ENCODE results near the gene ERG. TPM values are rescaled to one million over a fixed set of nuclear protein-coding genes. Genes with fewer than 3 reads are reported as not detected.

ERG gene
- total RNA-seq, 3 donors from 2014 or later: 4.0 to 8.4 (median 4.3) TPM

DNA sequence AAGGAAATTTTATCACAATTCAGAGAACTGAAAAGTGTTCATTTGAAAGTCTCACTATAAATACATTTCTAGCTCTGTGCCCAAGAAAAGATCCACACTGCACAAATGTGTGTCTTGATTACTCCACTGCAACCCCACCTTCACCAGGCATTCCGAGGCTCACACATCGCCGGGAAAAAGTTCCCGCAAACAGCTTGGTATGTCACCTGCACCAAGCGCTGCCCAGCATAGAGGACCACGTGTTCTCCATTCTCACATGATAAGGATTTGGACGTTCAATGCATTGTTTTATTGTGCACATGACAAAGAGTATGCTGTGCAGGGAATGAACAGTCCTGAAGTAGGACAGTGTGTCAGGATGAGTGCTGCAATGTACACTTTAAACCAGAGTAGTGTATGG, 70.1 kb downstream of the ERG start:
- TF ChIP-seq, protein P1, sequence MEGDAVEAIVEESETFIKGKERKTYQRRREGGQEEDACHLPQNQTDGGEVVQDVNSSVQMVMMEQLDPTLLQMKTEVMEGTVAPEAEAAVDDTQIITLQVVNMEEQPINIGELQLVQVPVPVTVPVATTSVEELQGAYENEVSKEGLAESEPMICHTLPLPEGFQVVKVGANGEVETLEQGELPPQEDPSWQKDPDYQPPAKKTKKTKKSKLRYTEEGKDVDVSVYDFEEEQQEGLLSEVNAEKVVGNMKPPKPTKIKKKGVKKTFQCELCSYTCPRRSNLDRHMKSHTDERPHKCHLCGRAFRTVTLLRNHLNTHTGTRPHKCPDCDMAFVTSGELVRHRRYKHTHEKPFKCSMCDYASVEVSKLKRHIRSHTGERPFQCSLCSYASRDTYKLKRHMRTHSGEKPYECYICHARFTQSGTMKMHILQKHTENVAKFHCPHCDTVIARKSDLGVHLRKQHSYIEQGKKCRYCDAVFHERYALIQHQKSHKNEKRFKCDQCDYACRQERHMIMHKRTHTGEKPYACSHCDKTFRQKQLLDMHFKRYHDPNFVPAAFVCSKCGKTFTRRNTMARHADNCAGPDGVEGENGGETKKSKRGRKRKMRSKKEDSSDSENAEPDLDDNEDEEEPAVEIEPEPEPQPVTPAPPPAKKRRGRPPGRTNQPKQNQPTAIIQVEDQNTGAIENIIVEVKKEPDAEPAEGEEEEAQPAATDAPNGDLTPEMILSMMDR (IDR thresholded peaks at IDR 0.05): no peak
- Histone ChIP-seq H3K4me3 (no peak overlapping the region), H3K36me3 (ENCODE audit: low read depth) (no peaks in the 10 kb centered on the region), H3K4me1 (ENCODE audit: low read depth) (no peaks in the 10 kb centered on the region), H3K9me3 (no peaks in the 10 kb centered on the region)
- no peak for ATAC-seq
- intact Hi-C loops (cut with DNase I, micrococcal nuclease): no loop called here
- DNase-seq: no peak

DNA sequence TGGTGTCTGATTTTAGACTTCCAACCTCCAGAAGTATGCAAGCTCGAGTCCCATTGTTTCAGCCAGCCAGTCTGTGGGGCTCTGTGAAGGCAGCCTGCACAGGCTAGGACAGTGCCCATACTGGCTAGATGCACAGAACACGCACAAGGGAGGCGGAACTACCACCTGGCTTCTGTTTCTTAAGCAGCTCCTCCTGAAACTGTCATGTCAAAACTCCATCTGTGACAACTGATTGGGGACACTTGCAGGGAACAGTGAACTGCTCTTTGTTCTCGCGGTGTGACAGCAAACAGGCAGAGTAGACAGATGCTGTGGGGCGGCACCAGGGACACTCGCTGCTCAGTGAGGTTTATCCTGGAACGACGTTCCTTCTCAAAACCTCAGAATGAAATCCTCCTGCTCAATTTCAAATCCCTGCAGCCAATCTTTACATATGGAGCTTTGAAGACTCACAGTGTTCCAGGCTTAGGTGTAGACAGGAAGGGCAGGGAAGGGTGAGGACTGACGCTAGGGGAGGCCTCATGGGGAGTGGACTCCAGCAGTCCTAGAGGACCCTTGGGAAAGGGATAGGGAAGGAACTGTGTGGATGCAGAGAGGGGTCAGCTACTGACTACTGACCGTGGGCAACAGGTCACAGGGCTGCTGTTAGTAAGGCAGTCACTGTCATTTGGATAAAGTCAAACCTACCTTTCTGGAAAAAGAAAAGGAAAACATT, 73.8 kb downstream of the ERG start:
- intact Hi-C loops (cut with DNase I, micrococcal nuclease): no loop called here
- H3K36me3 ChIP-seq (ENCODE audit: low read depth): no peaks in the 10 kb centered on the region
- H3K9me3 ChIP-seq: no peaks in the 10 kb centered on the region
- no peaks in the 10 kb centered on the region for H3K4me1 ChIP-seq (ENCODE audit: low read depth)
- ATAC-seq (no peak), DNase-seq (no peak)
- H3K4me3 ChIP-seq: no peak overlapping the region
- TF ChIP-seq, protein P1 (IDR thresholded peaks at IDR 0.05): no peak

DNA sequence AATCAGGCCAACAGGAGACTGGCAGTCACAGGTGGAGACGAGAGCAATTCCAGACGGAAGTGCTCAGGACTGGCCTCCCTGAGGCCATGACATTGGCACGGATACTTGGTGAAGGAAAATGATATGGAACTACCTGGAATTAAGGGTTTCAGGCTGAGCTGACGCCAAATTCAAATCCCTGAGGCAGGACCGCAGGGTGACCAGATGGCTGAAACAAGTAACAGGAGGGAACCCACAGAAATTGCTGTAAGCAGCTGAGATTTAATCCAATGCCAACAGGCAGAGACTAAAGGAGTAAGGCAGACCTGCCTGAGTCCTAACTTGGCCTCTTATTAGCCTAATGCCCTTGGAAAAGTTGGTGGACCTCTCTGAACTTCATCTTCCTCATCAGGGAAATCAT, 76.2 kb downstream of the ERG start:
- no peaks in the 10 kb centered on the region for H3K9me3 ChIP-seq
- no peaks in the 10 kb centered on the region for H3K4me1 ChIP-seq (ENCODE audit: low read depth)
- H3K4me3 ChIP-seq: no peak overlapping the region
- intact Hi-C loops (cut with DNase I, micrococcal nuclease): no loop called here
- DNase-seq (no peak), ATAC-seq (no peak)
- TF ChIP-seq, protein P1 (IDR thresholded peaks at IDR 0.05): no peak
- no peaks in the 10 kb centered on the region for H3K36me3 ChIP-seq (ENCODE audit: low read depth)

DNA sequence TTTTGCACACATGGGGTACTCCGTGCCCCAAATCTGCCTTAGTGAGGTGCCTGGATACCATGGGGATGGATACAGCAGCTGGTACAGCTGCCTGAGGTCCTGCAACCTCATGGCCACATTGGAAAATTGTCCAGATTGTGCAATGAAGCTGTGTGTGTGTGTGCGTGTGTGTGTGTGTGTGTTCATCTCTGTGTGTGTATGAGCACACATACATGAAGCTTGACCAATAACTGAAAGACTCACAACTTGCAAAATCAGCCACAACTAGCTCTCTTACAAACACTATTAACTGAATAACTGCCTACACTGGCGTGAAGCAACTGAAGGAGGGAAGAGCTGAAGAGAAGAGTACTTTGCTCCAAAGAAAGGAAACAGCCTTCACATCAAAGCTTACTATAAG, 78.1 kb downstream of the ERG start:
- ATAC-seq: no peak
- no peaks in the 10 kb centered on the region for H3K36me3 ChIP-seq (ENCODE audit: low read depth)
- DNase-seq: no peak
- intact Hi-C loops (cut with DNase I, micrococcal nuclease): no loop called here
- no peaks in the 10 kb centered on the region for H3K4me1 ChIP-seq (ENCODE audit: low read depth)
- no peaks in the 10 kb centered on the region for H3K9me3 ChIP-seq
- TF ChIP-seq, protein P1 (IDR thresholded peaks at IDR 0.05): no peak
- H3K4me3 ChIP-seq: no peak overlapping the region

DNA sequence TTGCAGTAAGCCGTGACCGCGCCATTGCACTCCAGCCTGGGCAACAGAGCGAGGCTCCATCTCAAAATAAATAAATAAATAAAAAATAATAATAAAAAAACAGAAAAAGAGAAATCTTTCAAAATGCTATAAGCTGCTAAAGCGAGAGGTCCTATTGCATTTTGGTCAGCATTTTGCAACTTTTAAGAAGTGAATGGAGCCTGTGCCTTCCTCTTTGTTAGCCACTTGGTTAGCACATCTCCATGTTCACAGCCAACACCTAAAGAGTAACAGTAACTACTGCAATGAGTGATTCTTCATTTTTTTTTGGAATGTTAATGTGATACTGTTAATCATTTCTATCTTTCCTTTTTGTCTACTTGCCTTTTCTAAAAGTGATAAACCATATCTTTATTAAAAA, 80.6 kb downstream of the ERG start:
- H3K4me3 ChIP-seq: no peak overlapping the region
- no peaks in the 10 kb centered on the region for H3K4me1 ChIP-seq (ENCODE audit: low read depth)
- TF ChIP-seq, protein P1 (IDR thresholded peaks at IDR 0.05): no peak
- intact Hi-C loops (cut with DNase I, micrococcal nuclease): no loop called here
- DNase-seq (no peak), ATAC-seq (no peak)
- no peaks in the 10 kb centered on the region for H3K9me3 ChIP-seq
- no peaks in the 10 kb centered on the region for H3K36me3 ChIP-seq (ENCODE audit: low read depth)

DNA sequence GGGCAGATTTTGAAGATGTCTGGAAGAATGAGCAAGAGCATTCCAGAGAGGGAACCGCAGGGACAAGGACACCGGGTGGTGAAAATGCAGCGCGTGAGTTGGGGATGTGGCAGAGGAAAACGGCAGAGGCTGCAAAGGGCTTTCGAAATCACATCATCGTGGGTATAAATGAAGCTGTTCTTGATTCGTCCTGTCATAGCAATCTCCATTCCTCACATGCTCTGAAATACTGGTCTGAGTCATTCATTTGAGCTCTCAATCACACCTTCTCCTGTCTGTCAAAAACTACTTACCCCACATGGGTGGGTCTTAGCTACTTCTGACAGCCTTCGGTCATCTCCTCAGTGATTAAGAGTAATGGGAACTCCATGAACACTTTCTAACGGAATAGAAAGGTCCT, 81.5 kb downstream of the ERG start:
- TF ChIP-seq, protein P1 (IDR thresholded peaks at IDR 0.05): no peak
- Histone ChIP-seq H3K4me1 (ENCODE audit: low read depth) (no peaks in the 10 kb centered on the region), H3K9me3 (no peaks in the 10 kb centered on the region), H3K4me3 (no peak overlapping the region), H3K36me3 (ENCODE audit: low read depth) (no peaks in the 10 kb centered on the region)
- intact Hi-C loops (cut with DNase I, micrococcal nuclease): no loop called here
- DNase-seq: no peak
- no peak for ATAC-seq

Data from mucosa of descending colon (tissue), 3 donors.